ENCODE results near the gene CRMP1.

Gene CRMP1

DNA sequence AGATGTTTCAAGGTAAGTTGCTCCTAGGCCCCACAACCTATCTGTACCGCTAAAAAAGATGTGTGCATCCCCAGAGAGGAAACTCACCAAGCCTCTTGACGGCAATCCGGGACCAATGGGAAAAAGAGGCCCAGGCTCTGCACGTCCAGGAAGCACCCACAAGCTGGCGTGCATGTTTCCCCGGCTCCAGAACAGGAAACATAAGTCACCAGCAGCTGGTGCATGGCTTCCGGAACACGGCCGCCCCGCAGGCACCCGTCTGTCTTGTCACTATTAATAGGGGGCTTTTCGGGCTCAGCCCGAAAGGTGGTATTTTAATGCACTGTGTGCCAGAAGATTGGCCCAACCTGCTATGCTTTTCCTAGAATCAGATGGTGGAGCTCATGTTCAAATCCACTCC, 22.2 kb downstream of the CRMP1 start:
- DNase-seq (ENCODE audit: insufficient read length, low spot score) (no peak), FAIRE-seq (no peak)
- no peak for TF ChIP-seq CTCF (IDR thresholded peaks at IDR 0.05; ENCODE audit: insufficient read depth, missing control alignments)

- TF ChIP-seq CTCF (IDR thresholded peaks at IDR 0.05; ENCODE audit: insufficient read depth, missing control alignments) = no peak
- no peak for FAIRE-seq
- DNase-seq (ENCODE audit: insufficient read length, low spot score) = no peak
These were observed 22.8 kb downstream of the CRMP1 start for GRCh38 chr4:5869966-5870619.

DNA sequence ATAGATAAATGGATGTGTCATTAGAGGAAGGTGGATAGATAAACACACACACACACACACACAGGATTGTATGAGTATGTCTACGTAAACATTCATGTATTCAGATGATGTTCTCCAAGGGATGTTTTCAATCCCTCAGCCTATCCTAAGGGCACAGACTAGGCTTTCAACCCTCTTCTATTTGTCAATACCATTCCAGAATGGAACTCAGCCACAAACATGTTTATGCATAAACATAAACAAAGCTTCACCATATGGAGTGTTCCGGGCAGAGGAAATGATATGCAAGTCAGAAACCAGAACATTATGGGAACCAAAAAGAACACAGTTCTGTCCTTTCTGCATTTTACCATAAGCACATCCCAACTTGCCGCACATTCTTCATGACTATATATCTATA, 25.0 kb downstream of the CRMP1 start:
- TF ChIP-seq CTCF (IDR thresholded peaks at IDR 0.05; ENCODE audit: insufficient read depth, missing control alignments) = no peak
- no peak for FAIRE-seq
- DNase-seq (ENCODE audit: insufficient read length, low spot score) = no peak

GRCh38 chr4:5866841-5867813, 25.8 kb downstream of the CRMP1 start:
- TF ChIP-seq CTCF (IDR thresholded peaks at IDR 0.05; ENCODE audit: insufficient read depth, missing control alignments) = no peak
- FAIRE-seq (no peak), DNase-seq (ENCODE audit: insufficient read length, low spot score) (no peak)

DNA sequence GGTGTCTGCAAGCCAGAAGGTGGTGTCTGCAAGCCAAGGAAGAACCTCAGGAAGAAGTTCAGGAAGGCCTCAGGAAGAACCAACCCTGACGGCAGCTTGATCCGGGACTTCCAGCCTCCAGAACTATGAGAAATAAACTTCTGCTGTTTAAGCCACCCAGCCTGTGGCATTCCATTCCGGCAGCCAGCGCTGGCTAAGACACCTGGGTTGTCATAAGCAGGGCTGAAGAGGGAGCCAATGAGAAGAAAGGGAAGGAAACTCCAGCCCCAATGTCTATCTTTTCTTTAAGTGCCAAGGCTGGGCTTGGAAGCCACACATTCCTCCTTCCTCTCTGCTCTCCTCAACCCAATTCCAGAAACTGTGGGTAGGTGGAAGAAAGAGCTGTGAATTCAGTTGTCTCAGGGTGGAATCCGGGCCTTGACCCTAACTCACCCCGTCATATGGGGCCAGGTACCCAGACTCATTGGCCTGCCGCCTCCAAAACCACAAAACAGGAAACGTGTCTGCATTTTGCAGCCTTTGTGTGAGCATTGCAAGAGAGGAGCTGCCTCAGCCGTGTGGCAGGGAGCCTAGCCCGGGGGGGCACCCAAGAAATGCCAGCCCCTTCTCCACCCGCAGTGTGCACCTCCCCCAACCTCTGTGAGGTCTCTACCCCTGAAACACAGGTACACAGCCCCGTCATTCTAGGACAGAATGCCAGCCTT, 26.8 kb downstream of the CRMP1 start:
- FAIRE-seq (no peak), DNase-seq (ENCODE audit: insufficient read length, low spot score) (no peak)
- TF ChIP-seq CTCF (IDR thresholded peaks at IDR 0.05; ENCODE audit: insufficient read depth, missing control alignments) = no peak

- DNase-seq (ENCODE audit: insufficient read length, low spot score) = no peak
- no peak for FAIRE-seq
- no peak for TF ChIP-seq CTCF (IDR thresholded peaks at IDR 0.05; ENCODE audit: insufficient read depth, missing control alignments)
These were observed 29.3 kb downstream of the CRMP1 start for GRCh38 chr4:5863461-5864113.

Data from D721Med (cell line).